ENCODE results near the gene RPP38. TPM values are rescaled to one million over a fixed set of nuclear protein-coding genes. Genes with fewer than 3 reads are reported as not detected.

RPP38 gene, protein sequence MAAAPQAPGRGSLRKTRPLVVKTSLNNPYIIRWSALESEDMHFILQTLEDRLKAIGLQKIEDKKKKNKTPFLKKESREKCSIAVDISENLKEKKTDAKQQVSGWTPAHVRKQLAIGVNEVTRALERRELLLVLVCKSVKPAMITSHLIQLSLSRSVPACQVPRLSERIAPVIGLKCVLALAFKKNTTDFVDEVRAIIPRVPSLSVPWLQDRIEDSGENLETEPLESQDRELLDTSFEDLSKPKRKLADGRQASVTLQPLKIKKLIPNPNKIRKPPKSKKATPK
- 10 to 100 TPM; 14.9 to 16.8 TPM for total RNA-seq

- H3K27me3 Mint-ChIP-seq, result peaks cover 6% of the 10 kb centered on the region
- peaks cover under 1% of the 10 kb centered on the region for H3K9me3 Mint-ChIP-seq
- POLR2A ChIA-PET, result interaction anchor here (0.6 to 4.0 kb wide), 15 partner anchors 9 to 912 kb away, joined by 3 to 21 read pairs (median 4); partner anchors contain the start of genes DCLRE1C, MEIG1 and NMT2
- H3K4me1 Mint-ChIP-seq, result peaks cover 24% of the 10 kb centered on the region
- H3K4me3 Mint-ChIP-seq, result peak within 1 kb of the TSS; percentile 87
- CTCF ChIA-PET, result interaction anchor here (1.1 to 1.8 kb wide), 2 partner anchors 9 to 144 kb away, joined by 5 to 17 read pairs; no protein-coding TSS in a partner anchor
- peak; percentile 94 for DNase-seq
- peaks cover 25% of the 10 kb centered on the region for H3K36me3 Mint-ChIP-seq (ENCODE audit: low read depth)
- peak within 1 kb of the TSS; percentile 87 for H3K27ac Mint-ChIP-seq
Observed at GRCh38 chr10:15097011-15097812, at the start of gene RPP38. Gene RPP38, plus strand, starts transcription at chr10:15097355. Its CDS starts 5,960 bp downstream, at chr10:15103315.

DNA sequence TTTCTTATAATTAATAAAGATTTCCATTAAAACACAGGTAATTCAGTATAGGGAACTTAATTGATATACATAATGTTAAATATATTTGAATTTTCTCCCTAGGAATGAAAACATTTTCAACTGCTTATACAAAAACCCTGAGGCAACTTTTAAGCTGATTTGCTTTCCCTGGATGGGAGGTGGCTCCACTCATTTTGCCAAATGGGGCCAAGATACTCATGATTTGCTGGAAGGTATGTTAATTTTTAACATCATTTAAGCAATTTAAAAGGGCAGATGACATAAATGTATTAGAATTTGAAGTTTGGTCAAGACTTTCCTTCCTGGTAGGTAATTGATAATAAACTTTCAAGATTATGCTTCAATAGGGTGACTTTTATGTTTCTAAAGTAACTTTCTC, 47.6 kb upstream of the RPP38 start:
- Mint-ChIP-seq H3K9me3 (no peaks in the 10 kb centered on the region), H3K27ac (no peak overlapping the region), H3K27me3 (no peaks in the 10 kb centered on the region), H3K4me3 (no peak overlapping the region), H3K4me1 (peaks cover 13% of the 10 kb centered on the region), H3K36me3 (ENCODE audit: low read depth) (no peaks in the 10 kb centered on the region)
- ChIA-PET POLR2A (no interaction called here), CTCF (no interaction called here)
- DNase-seq, result no peak

- ChIA-PET POLR2A (no interaction called here), CTCF (no interaction called here)
- Mint-ChIP-seq H3K4me3 (no peak overlapping the region), H3K27ac (no peak overlapping the region), H3K27me3 (no peaks in the 10 kb centered on the region), H3K4me1 (no peaks in the 10 kb centered on the region), H3K9me3 (no peaks in the 10 kb centered on the region), H3K36me3 (ENCODE audit: low read depth) (no peaks in the 10 kb centered on the region)
- no peak for DNase-seq
Observed at GRCh38 chr10:15052121-15052520, 45.0 kb upstream of the RPP38 start.

- CTCF ChIA-PET, result no interaction called here
- no peak overlapping the region for H3K27ac Mint-ChIP-seq
- no peak overlapping the region for H3K4me3 Mint-ChIP-seq
- peaks cover 2% of the 10 kb centered on the region for H3K27me3 Mint-ChIP-seq
- POLR2A ChIA-PET, result no interaction called here
- no peaks in the 10 kb centered on the region for H3K36me3 Mint-ChIP-seq (ENCODE audit: low read depth)
- DNase-seq, result no peak
- H3K4me1 Mint-ChIP-seq, result no peaks in the 10 kb centered on the region
- no peaks in the 10 kb centered on the region for H3K9me3 Mint-ChIP-seq
Observed at GRCh38 chr10:15053061-15053460, 44.1 kb upstream of the RPP38 start.

DNA sequence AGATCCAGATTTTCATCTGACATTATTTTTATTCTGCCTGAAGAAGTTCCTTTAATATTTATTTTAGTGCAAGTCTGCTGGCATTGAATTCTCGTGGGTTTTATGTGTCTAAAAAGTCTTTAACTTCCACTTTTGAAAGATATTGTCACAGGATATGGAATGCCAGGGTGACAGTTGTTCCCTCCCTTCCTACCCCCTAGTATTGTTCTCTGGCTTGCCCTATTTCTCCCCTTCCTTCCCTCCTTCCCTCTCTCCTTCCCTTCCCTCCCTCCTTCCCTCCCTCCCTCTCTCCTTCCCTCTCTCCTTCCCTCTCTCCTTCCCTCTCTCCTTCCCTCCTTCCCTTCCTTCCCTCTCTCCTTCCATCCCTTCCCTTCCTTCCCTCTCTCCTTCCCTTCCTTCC, 38.5 kb upstream of the RPP38 start:
- DNase-seq, result no peak
- Mint-ChIP-seq H3K4me3 (no peak overlapping the region), H3K27ac (no peak overlapping the region), H3K36me3 (ENCODE audit: low read depth) (no peaks in the 10 kb centered on the region), H3K27me3 (peaks cover 16% of the 10 kb centered on the region), H3K9me3 (peaks cover 10% of the 10 kb centered on the region), H3K4me1 (no peaks in the 10 kb centered on the region)
- CTCF ChIA-PET, result no interaction called here
- POLR2A ChIA-PET, result no interaction called here

GRCh38 chr10:15059914-15060313, 37.2 kb upstream of the RPP38 start:
- Mint-ChIP-seq H3K27me3 (peaks cover 16% of the 10 kb centered on the region), H3K36me3 (ENCODE audit: low read depth) (no peaks in the 10 kb centered on the region), H3K9me3 (peaks cover 10% of the 10 kb centered on the region), H3K4me3 (no peak overlapping the region), H3K4me1 (no peaks in the 10 kb centered on the region), H3K27ac (no peak overlapping the region)
- CTCF ChIA-PET, result no interaction called here
- POLR2A ChIA-PET, result no interaction called here
- no peak for DNase-seq

- ChIA-PET POLR2A (no interaction called here), CTCF (no interaction called here)
- no peaks in the 10 kb centered on the region for H3K36me3 Mint-ChIP-seq (ENCODE audit: low read depth)
Observed at GRCh38 chr10:15060638-15061037, 36.5 kb upstream of the RPP38 start.

GRCh38 chr10:15067154-15067553, 30.0 kb upstream of the RPP38 start:
- Mint-ChIP-seq H3K36me3 (ENCODE audit: low read depth) (no peaks in the 10 kb centered on the region), H3K4me1 (no peaks in the 10 kb centered on the region), H3K27ac (no peak overlapping the region), H3K9me3 (no peaks in the 10 kb centered on the region), H3K4me3 (no peak overlapping the region), H3K27me3 (peaks cover 6% of the 10 kb centered on the region)
- ChIA-PET CTCF (no interaction called here), POLR2A (interaction anchor here (0.5 kb wide), 1 partner anchor 540 kb away, joined by 4 read pairs; no protein-coding TSS in a partner anchor)
- no peak for DNase-seq

More at GRCh38 chr10:15060638-15061037, 36.5 kb upstream of the RPP38 start:
- DNase-seq, result no peak
- peaks cover 19% of the 10 kb centered on the region for H3K27me3 Mint-ChIP-seq
- no peaks in the 10 kb centered on the region for H3K4me1 Mint-ChIP-seq
- H3K27ac Mint-ChIP-seq, result no peak overlapping the region
- peaks cover 10% of the 10 kb centered on the region for H3K9me3 Mint-ChIP-seq
- no peak overlapping the region for H3K4me3 Mint-ChIP-seq

DNA sequence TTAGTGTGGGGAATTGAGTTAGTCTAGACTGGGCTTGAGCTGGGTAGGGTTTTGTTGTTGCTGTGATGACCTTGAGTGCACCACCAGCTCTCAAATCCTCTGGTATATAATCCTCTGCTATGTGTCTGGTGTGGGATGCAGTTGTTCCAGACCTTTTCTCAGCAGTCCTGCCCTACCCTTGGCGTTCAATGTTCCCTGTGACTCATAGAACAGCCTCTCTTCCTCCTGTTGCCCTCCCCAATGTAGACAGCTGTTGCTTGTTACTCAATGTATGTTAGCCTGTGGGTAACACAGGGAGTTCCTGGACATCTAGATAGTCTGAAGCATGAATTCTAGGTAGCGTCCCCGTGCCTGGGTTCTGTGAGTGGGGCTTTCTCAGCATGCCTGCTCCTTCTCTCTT, 28.4 kb upstream of the RPP38 start:
- Mint-ChIP-seq H3K27ac (no peak overlapping the region), H3K27me3 (peaks cover 6% of the 10 kb centered on the region), H3K9me3 (no peaks in the 10 kb centered on the region), H3K36me3 (ENCODE audit: low read depth) (no peaks in the 10 kb centered on the region), H3K4me1 (no peaks in the 10 kb centered on the region), H3K4me3 (no peak overlapping the region)
- DNase-seq, result no peak
- POLR2A ChIA-PET, result no interaction called here
- CTCF ChIA-PET, result no interaction called here

GRCh38 chr10:15069230-15069629, 27.9 kb upstream of the RPP38 start:
- Mint-ChIP-seq H3K9me3 (no peaks in the 10 kb centered on the region), H3K36me3 (ENCODE audit: low read depth) (no peaks in the 10 kb centered on the region), H3K4me3 (no peak overlapping the region), H3K27ac (no peak overlapping the region), H3K27me3 (peaks cover 6% of the 10 kb centered on the region), H3K4me1 (no peaks in the 10 kb centered on the region)
- no peak for DNase-seq
- ChIA-PET CTCF (no interaction called here), POLR2A (no interaction called here)

DNA sequence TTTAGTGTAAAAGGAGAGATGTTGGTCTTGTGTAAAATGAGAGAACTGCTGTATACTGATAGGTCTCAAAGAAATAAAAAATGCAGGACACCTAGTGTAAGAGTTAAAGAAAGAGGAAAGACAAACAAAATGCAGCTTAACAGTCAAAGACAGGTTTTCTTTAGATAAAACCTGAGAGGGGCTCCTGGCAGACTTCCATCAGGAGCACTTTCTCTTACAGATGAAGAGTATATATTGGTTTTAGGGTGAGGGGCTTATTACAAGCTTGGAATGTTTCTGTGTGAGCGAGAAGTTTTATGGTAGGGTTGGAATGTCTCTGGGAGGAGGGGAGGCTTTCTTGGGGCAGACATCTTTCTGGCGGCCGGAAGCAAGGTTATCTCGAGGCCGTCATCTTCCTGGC, 24.8 kb upstream of the RPP38 start:
- H3K27ac Mint-ChIP-seq, result no peak overlapping the region
- POLR2A ChIA-PET, result no interaction called here
- CTCF ChIA-PET, result no interaction called here
- H3K4me1 Mint-ChIP-seq, result no peaks in the 10 kb centered on the region
- DNase-seq, result no peak
- H3K27me3 Mint-ChIP-seq, result peaks cover 3% of the 10 kb centered on the region
- H3K9me3 Mint-ChIP-seq, result no peaks in the 10 kb centered on the region
- no peaks in the 10 kb centered on the region for H3K36me3 Mint-ChIP-seq (ENCODE audit: low read depth)
- H3K4me3 Mint-ChIP-seq, result no peak overlapping the region

DNA sequence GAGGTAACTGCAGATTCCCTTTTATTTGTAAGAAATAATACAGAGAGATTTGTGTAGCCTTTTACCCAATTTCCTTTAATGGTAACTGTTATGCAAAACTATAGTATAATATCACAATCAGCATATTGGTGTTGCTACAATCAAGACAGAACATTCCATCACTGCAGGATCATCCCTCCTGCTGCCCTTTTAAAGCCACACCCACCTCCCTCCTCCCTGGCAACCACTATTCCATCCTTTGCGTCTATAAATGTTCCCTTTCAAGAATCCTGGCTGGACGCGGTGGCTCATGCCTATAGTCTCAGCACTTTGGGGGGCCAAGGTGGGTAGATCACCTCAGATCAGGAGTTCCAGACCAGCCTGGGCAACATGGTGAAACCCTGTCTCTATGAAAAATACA, 21.7 kb upstream of the RPP38 start:
- no peaks in the 10 kb centered on the region for H3K9me3 Mint-ChIP-seq
- ChIA-PET CTCF (no interaction called here), POLR2A (no interaction called here)
- H3K36me3 Mint-ChIP-seq (ENCODE audit: low read depth), result no peaks in the 10 kb centered on the region
- peaks cover 2% of the 10 kb centered on the region for H3K27me3 Mint-ChIP-seq
- DNase-seq, result no peak
- no peak overlapping the region for H3K4me3 Mint-ChIP-seq
- H3K4me1 Mint-ChIP-seq, result no peaks in the 10 kb centered on the region
- H3K27ac Mint-ChIP-seq, result no peak overlapping the region

DNA sequence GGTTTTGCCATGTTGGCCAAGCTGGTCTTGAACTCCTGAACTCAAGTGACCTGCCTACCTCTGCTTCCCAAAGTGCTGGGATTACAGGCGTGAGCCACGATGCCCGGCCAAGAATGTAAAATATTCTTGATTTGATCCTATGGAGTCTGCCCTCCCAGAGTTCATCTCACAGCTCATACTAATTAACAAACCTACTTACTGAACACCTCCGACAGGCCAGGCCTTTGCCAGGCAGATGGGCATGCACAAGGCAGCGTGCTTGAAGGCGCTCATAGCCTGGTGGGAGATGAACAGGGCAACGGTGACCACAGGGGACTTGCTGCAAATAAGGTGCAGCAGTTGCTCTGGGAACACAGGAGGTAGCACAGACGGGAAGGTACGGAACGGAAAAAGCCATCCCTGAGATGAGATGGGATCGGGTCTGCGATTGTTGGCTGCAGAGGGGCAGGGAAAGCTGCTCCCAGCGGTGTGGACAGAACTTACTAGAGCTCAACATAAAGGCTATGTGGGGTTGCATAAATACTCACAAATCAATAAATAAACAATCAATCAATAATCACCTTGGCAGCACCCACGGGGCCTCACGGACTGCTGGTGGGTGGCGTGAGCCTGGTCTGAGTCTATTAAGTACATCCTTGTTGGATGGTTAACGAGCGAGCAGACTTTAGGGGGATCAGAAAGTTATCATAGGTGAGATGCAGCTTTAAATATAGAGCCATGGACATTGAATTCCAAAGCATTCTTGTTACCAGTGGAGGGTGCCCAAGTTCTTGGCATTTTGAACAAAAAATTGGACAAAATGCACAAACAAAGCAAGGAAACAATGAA, 13.3 kb upstream of the RPP38 start:
- CTCF ChIA-PET, result no interaction called here

More for the DNA sequence above, 13.3 kb upstream of the RPP38 start:
- DNase-seq, result no peak
- no peak overlapping the region for H3K27ac Mint-ChIP-seq
- H3K4me1 Mint-ChIP-seq, result peaks cover 9% of the 10 kb centered on the region
- H3K4me3 Mint-ChIP-seq, result peak overlapping the region; percentile 45
- no peaks in the 10 kb centered on the region for H3K9me3 Mint-ChIP-seq
- peaks cover 2% of the 10 kb centered on the region for H3K27me3 Mint-ChIP-seq
- no peaks in the 10 kb centered on the region for H3K36me3 Mint-ChIP-seq (ENCODE audit: low read depth)
- POLR2A ChIA-PET, result no interaction called here
